ENCODE measurements around the gene C1orf159.

Gene C1orf159

DNA sequence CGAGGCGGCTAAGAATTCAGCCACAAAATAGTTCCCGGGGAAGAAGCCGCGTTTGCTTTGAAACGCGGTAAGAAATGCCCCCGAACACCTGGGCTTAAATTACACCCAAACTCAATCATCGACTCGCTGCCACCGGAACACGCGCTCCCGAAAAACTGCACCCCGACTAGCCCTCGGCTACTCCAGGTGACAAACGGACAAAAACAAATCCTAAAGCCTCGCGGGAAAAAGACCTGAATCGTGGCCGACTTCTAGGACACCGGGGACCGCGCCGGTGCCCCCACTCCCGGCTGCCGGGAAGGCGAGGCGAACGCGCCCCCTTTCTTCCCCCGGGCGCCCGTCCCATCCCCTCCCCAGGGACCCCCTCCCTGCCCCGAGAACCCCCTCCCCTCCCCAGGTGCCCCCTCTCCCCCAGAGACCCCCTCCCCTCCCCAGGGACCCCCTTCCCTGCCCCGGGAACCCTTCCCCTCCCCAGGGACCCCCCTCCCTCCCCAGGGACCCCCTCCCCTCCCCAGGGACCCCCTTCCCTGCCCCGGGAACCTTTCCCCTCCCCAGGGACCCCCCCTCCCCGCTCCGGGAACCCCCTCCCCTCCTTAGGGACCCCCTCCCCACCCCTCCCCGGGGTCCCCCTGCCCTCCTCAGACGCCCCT lies 628 bp downstream of the C1orf159 start:
- Histone ChIP-seq H3K4me3 (ENCODE audit: low read length) (peak overlapping the region; percentile 62), H3K18ac (ENCODE audit: low read length) (peak overlapping the region; percentile 73), H2AK5ac (ENCODE audit: low read length) (no peak overlapping the region), H4K5ac (ENCODE audit: low read length) (no peak overlapping the region), H3K36me3 (ENCODE audit: control insufficient read depth, insufficient read depth, low read length) (peaks cover 1% of the 10 kb centered on the region), H3K9ac (ENCODE audit: low read length) (peak overlapping the region; percentile 61), H3K23ac (ENCODE audit: low read length) (no peak overlapping the region), H3K4me1 (ENCODE audit: control insufficient read depth, low read depth, low read length) (no peaks in the 10 kb centered on the region), H3K4me2 (ENCODE audit: low read length) (peak overlapping the region; percentile 79), H2BK120ac (ENCODE audit: low read depth, low read length) (no peak overlapping the region), H3K27me3 (ENCODE audit: insufficient read depth, low read length, poor library complexity) (no peaks in the 10 kb centered on the region), H4K8ac (ENCODE audit: low read depth, low read length) (no peak overlapping the region), H2BK5ac (ENCODE audit: low read length) (no peak overlapping the region), H3K27ac (ENCODE audit: low read depth, low read length) (no peak overlapping the region), H3K4ac (ENCODE audit: low read depth, low read length) (peak overlapping the region; percentile 79), H2BK15ac (replicated peaks; ENCODE audit: low read depth) (no peak overlapping the region), H3K79me2 (ENCODE audit: control insufficient read depth, insufficient read depth, low read length) (no peaks in the 10 kb centered on the region), H3K79me1 (ENCODE audit: low read length) (peaks cover 5% of the 10 kb centered on the region), H3K56ac (ENCODE audit: low read length) (peak overlapping the region; percentile 89)
- no peak for DNase-seq
- no CpG with 5 or more reads among the region's 41 CpGs for WGBS (ENCODE audit: extremely low coverage, insufficient coverage, low lambda C conversion rate)

DNA sequence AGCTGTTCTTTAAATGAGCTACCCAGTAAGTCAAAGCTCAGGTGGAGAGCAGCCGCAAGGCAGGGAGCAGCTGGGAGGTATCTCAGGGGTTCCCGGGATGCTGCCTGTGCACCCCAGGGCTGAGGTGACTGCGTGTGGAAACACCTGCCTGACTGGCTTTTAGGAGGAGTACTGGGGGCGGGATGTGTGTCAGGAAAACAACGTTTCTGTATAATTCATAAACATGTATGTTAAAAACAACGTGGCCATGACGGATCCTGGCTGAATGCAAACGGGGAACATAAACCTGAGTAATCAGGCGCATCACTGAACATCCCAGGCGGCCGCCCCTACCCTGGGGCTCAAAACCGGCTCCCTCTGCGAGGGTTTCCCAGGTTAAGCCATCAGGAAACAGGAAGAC lies 1.5 kb downstream of the C1orf159 start:
- H3K4ac ChIP-seq (ENCODE audit: low read depth, low read length), result no peak overlapping the region
- no peaks in the 10 kb centered on the region for H3K4me1 ChIP-seq (ENCODE audit: control insufficient read depth, low read depth, low read length)
- no peak overlapping the region for H2BK15ac ChIP-seq (replicated peaks; ENCODE audit: low read depth)
- peaks cover 1% of the 10 kb centered on the region for H3K36me3 ChIP-seq (ENCODE audit: control insufficient read depth, insufficient read depth, low read length)
- no peak overlapping the region for H4K8ac ChIP-seq (ENCODE audit: low read depth, low read length)
- H3K27me3 ChIP-seq (ENCODE audit: insufficient read depth, low read length, poor library complexity), result no peaks in the 10 kb centered on the region
- H3K18ac ChIP-seq (ENCODE audit: low read length), result no peak overlapping the region
- H3K27ac ChIP-seq (ENCODE audit: low read depth, low read length), result no peak overlapping the region
- H4K5ac ChIP-seq (ENCODE audit: low read length), result no peak overlapping the region
- no peaks in the 10 kb centered on the region for H3K79me2 ChIP-seq (ENCODE audit: control insufficient read depth, insufficient read depth, low read length)
- no peak overlapping the region for H2BK120ac ChIP-seq (ENCODE audit: low read depth, low read length)
- H3K56ac ChIP-seq (ENCODE audit: low read length), result no peak overlapping the region
- H3K23ac ChIP-seq (ENCODE audit: low read length), result no peak overlapping the region
- peaks cover 8% of the 10 kb centered on the region for H3K79me1 ChIP-seq (ENCODE audit: low read length)
- no peak for DNase-seq
- H2BK5ac ChIP-seq (ENCODE audit: low read length), result no peak overlapping the region
- no CpG with 5 or more reads among the region's 13 CpGs for WGBS (ENCODE audit: extremely low coverage, insufficient coverage, low lambda C conversion rate)
- no peak overlapping the region for H3K4me2 ChIP-seq (ENCODE audit: low read length)
- H3K4me3 ChIP-seq (ENCODE audit: low read length), result no peak overlapping the region
- no peak overlapping the region for H3K9ac ChIP-seq (ENCODE audit: low read length)
- H2AK5ac ChIP-seq (ENCODE audit: low read length), result no peak overlapping the region

DNA sequence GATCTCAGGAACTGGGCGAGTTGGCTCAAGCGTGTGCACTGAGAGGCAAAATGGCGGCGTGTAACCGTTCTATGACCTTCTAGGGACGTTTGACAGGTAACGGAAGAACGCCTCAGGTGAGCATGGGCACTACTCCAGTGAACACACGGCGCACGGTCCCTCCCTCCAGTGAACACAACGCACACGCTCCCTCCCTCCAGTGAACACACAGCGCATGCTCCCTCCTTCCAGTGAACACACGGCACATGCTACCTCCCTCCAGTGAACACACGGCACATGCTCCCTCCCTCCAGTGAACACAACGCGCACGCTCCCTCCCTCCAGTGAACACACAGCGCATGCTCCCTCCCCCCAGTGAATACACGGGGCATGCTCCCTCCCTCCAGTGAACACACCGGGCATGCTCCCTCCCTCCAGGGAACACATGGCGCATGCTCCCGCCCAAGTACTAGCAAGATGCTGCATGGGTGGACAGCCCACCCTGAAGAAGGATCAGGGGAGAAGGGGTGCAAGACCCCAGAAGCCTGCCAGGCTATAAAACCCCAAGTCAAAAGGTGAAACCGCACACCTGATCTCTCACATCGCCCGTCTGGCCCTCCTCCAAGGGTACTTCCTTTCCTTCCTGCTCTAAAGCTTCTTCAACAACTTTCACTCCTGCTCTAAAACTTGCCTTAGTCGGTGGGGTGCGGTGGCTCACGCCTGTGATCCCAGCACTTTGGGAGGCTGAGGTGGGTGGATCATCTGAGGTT lies 3.5 kb downstream of the C1orf159 start:
- Histone ChIP-seq H2AK5ac (ENCODE audit: low read length) (no peak overlapping the region), H3K23ac (ENCODE audit: low read length) (no peak overlapping the region), H3K27ac (ENCODE audit: low read depth, low read length) (no peak overlapping the region), H3K9ac (ENCODE audit: low read length) (no peak overlapping the region), H3K18ac (ENCODE audit: low read length) (no peak overlapping the region), H4K8ac (ENCODE audit: low read depth, low read length) (no peak overlapping the region), H3K4me1 (ENCODE audit: control insufficient read depth, low read depth, low read length) (no peaks in the 10 kb centered on the region), H3K36me3 (ENCODE audit: control insufficient read depth, insufficient read depth, low read length) (peaks cover 1% of the 10 kb centered on the region), H3K79me2 (ENCODE audit: control insufficient read depth, insufficient read depth, low read length) (no peaks in the 10 kb centered on the region), H2BK120ac (ENCODE audit: low read depth, low read length) (no peak overlapping the region), H3K4me2 (ENCODE audit: low read length) (no peak overlapping the region), H4K5ac (ENCODE audit: low read length) (no peak overlapping the region), H3K4me3 (ENCODE audit: low read length) (no peak overlapping the region), H3K27me3 (ENCODE audit: insufficient read depth, low read length, poor library complexity) (no peaks in the 10 kb centered on the region), H2BK5ac (ENCODE audit: low read length) (no peak overlapping the region), H3K79me1 (ENCODE audit: low read length) (peaks cover 10% of the 10 kb centered on the region), H3K4ac (ENCODE audit: low read depth, low read length) (no peak overlapping the region), H2BK15ac (replicated peaks; ENCODE audit: low read depth) (no peak overlapping the region), H3K56ac (ENCODE audit: low read length) (no peak overlapping the region)
- no CpG with 5 or more reads among the region's 30 CpGs for WGBS (ENCODE audit: extremely low coverage, insufficient coverage, low lambda C conversion rate)
- no peak for DNase-seq

DNA sequence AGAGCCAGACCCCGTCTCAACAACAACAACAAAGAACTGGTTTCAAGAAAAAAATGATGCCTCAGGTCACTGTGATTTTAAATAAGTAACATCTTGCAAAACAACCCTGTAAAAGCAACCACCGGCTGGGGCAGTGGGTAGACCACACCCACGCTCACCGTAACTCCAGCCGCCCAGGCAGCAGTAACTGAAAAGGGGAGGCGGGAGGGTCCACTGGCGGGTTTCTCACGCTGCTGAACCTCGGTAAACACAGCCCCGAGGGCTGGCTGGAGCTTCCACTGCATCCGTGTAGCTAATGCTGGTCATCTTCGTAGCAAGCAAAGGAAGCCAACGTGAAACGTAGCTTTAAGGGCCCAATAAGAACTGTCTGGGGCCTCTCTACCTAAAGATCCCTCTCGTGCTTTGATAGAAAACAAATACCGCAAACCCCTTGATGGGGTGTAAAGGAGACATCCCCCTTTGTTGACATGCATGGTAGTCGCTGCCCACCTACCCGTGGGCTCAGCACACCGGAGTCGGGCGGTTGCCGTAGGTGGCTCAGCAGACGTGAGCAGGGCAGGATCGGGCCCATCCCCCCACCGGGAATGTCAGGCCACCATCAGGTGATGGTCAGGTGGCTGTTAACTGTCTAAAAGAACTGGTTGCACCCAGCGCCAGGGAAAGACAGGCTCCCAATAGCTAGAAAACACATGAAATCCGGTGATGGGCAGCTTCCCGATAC lies 4.2 kb downstream of the C1orf159 start:
- Histone ChIP-seq H3K23ac (ENCODE audit: low read length) (no peak overlapping the region), H4K8ac (ENCODE audit: low read depth, low read length) (no peak overlapping the region), H2BK120ac (ENCODE audit: low read depth, low read length) (no peak overlapping the region), H3K36me3 (ENCODE audit: control insufficient read depth, insufficient read depth, low read length) (peaks cover 1% of the 10 kb centered on the region), H3K4me1 (ENCODE audit: control insufficient read depth, low read depth, low read length) (no peaks in the 10 kb centered on the region), H3K9ac (ENCODE audit: low read length) (no peak overlapping the region), H4K5ac (ENCODE audit: low read length) (no peak overlapping the region), H2BK15ac (replicated peaks; ENCODE audit: low read depth) (no peak overlapping the region), H3K18ac (ENCODE audit: low read length) (no peak overlapping the region), H2AK5ac (ENCODE audit: low read length) (no peak overlapping the region), H3K4ac (ENCODE audit: low read depth, low read length) (no peak overlapping the region), H3K4me2 (ENCODE audit: low read length) (no peak overlapping the region), H3K79me2 (ENCODE audit: control insufficient read depth, insufficient read depth, low read length) (no peaks in the 10 kb centered on the region), H3K79me1 (ENCODE audit: low read length) (peaks cover 10% of the 10 kb centered on the region), H3K56ac (ENCODE audit: low read length) (no peak overlapping the region), H3K4me3 (ENCODE audit: low read length) (no peak overlapping the region), H2BK5ac (ENCODE audit: low read length) (no peak overlapping the region), H3K27ac (ENCODE audit: low read depth, low read length) (no peak overlapping the region), H3K27me3 (ENCODE audit: insufficient read depth, low read length, poor library complexity) (no peaks in the 10 kb centered on the region)
- no CpG with 5 or more reads among the region's 28 CpGs for WGBS (ENCODE audit: extremely low coverage, insufficient coverage, low lambda C conversion rate)
- no peak for DNase-seq

DNA sequence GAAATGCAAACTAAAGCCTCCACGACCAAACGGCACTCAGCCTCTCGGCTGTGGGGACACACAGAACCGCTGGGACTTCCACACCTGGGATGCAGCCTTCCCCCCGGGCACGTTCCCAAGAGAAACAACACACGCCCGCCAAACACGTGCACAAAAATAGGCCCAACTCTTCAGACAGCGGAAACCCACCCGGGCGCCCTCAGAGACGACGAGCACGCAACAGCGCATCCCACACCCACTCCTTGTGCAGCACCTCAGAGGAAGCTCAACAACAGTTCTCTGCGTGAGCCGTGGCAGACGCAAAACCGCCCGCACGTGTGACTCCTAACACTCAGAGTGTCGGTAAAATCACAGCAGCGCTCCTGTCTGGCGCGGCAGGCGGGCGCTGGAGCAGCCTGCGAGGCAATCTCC lies 5.3 kb downstream of the C1orf159 start:
- no peak overlapping the region for H2AK5ac ChIP-seq (ENCODE audit: low read length)
- H3K79me2 ChIP-seq (ENCODE audit: control insufficient read depth, insufficient read depth, low read length), result no peaks in the 10 kb centered on the region
- no peak overlapping the region for H3K4ac ChIP-seq (ENCODE audit: low read depth, low read length)
- no peak overlapping the region for H3K23ac ChIP-seq (ENCODE audit: low read length)
- peaks cover 1% of the 10 kb centered on the region for H3K36me3 ChIP-seq (ENCODE audit: control insufficient read depth, insufficient read depth, low read length)
- H4K5ac ChIP-seq (ENCODE audit: low read length), result no peak overlapping the region
- H2BK15ac ChIP-seq (replicated peaks; ENCODE audit: low read depth), result no peak overlapping the region
- DNase-seq, result no peak
- H3K56ac ChIP-seq (ENCODE audit: low read length), result no peak overlapping the region
- no peaks in the 10 kb centered on the region for H3K27me3 ChIP-seq (ENCODE audit: insufficient read depth, low read length, poor library complexity)
- no CpG with 5 or more reads among the region's 29 CpGs for WGBS (ENCODE audit: extremely low coverage, insufficient coverage, low lambda C conversion rate)
- H3K4me2 ChIP-seq (ENCODE audit: low read length), result no peak overlapping the region
- no peak overlapping the region for H3K18ac ChIP-seq (ENCODE audit: low read length)
- H3K4me1 ChIP-seq (ENCODE audit: control insufficient read depth, low read depth, low read length), result no peaks in the 10 kb centered on the region
- no peak overlapping the region for H3K27ac ChIP-seq (ENCODE audit: low read depth, low read length)
- no peak overlapping the region for H2BK5ac ChIP-seq (ENCODE audit: low read length)
- H2BK120ac ChIP-seq (ENCODE audit: low read depth, low read length), result no peak overlapping the region
- H3K4me3 ChIP-seq (ENCODE audit: low read length), result no peak overlapping the region
- H3K79me1 ChIP-seq (ENCODE audit: low read length), result peaks cover 10% of the 10 kb centered on the region
- H3K9ac ChIP-seq (ENCODE audit: low read length), result no peak overlapping the region
- H4K8ac ChIP-seq (ENCODE audit: low read depth, low read length), result no peak overlapping the region
